GM21515 (cell line): ENCODE measurements around the gene FGF14.

ENCODE experiments used
- ATAC-seq: cut with Tn5 transposase; IDR thresholded peaks from one replicate; pipeline ENCODE4 v1.9.1; 2021; ENCODE audit not compliant: unreplicated experiment

The FGF14 gene

GRCh38 chr13:101944521-101944920 is 457.3 kb downstream of the FGF14 start:
- no peak for ATAC-seq

- ATAC-seq = no peak
Measured at GRCh38 chr13:101942535-101943157, 459.2 kb downstream of the FGF14 start.

- ATAC-seq = peak; percentile 60
Measured at GRCh38 chr13:101942038-101942437, 459.8 kb downstream of the FGF14 start.

- no peak for ATAC-seq
Measured at GRCh38 chr13:101941095-101941783, 460.6 kb downstream of the FGF14 start.

GRCh38 chr13:101939370-101939769 is 462.5 kb downstream of the FGF14 start:
- no peak for ATAC-seq

- ATAC-seq = no peak
Measured at GRCh38 chr13:101935828-101936227, 466.0 kb downstream of the FGF14 start.

GRCh38 chr13:101931186-101931585 is 470.7 kb downstream of the FGF14 start:
- no peak for ATAC-seq

- ATAC-seq = no peak
Measured at GRCh38 chr13:101930331-101930730, 471.5 kb downstream of the FGF14 start.

- no peak for ATAC-seq
Measured at GRCh38 chr13:101925731-101926130, 476.1 kb downstream of the FGF14 start.

GRCh38 chr13:101919541-101920181 is 482.2 kb downstream of the FGF14 start:
- no peak for ATAC-seq

- no peak for ATAC-seq
Measured at GRCh38 chr13:101917833-101918661, 483.8 kb downstream of the FGF14 start.

GRCh38 chr13:101917475-101917810 is 484.4 kb downstream of the FGF14 start:
- ATAC-seq = no peak

GRCh38 chr13:101916775-101917474 is 484.9 kb downstream of the FGF14 start:
- ATAC-seq = no peak

GRCh38 chr13:101916108-101916774 is 485.6 kb downstream of the FGF14 start:
- ATAC-seq = no peak

GRCh38 chr13:101915755-101916107 is 486.1 kb downstream of the FGF14 start:
- ATAC-seq = no peak

- no peak for ATAC-seq
Measured at GRCh38 chr13:101915331-101915730, 486.5 kb downstream of the FGF14 start.

GRCh38 chr13:101911752-101912151 is 490.1 kb downstream of the FGF14 start:
- no peak for ATAC-seq

GRCh38 chr13:101903890-101904289 is 498.0 kb downstream of the FGF14 start:
- ATAC-seq = no peak

- no peak for ATAC-seq
Measured at GRCh38 chr13:101898676-101899075, 503.2 kb downstream of the FGF14 start.

- no peak for ATAC-seq
Measured at GRCh38 chr13:101896541-101896940, 505.3 kb downstream of the FGF14 start.
